ENCODE data around the gene LMTK2.
"Not testable (repeated sequence)": the region's sequence is repeated elsewhere in the genome, so short reads cannot be mapped to it uniquely, and the experiment has no call there.

Gene LMTK2

GRCh38 chr7:98107313-98107721 lies 655 bp downstream of the LMTK2 start:
- DNase-seq = peak; percentile 15

DNA sequence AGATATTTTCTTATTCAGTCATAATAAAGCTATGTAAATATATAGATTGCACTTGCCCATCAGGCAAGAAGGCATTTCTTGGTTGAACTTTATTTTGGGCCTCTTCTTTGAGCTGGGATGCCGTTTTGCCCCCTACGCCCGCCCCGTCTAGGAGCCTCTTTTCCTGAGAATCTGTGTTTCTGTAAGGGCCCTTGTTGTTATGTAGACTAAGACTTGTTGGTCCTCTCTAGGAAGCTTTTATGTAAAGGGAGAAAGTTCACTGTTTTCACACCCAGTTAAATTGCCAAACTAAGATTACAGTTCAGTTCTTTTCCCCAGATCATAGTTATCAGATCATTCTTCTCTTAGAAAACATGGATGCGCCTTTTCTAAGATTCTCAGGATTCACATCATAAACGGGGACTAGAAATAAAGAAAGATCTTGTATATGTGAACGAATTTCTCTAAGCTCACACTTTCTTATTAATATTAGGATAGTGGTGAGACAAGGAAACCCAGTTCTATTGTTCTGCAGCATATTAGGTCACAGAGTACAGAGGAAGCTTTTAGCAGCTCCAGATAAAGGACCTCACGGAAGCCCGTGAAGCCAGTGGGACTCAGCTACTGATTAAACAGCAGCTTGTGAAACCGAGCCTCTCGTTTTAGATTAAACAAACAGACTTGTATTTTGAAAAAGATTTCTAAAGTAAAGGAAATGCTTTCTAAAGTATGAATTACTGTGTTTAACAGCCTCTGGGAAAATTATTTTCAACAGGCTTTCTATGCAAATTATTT lies 3.8 kb downstream of the LMTK2 start:
- no peak for DNase-seq

- DNase-seq = no peak
Measured at GRCh38 chr7:98112077-98112476, 5.4 kb downstream of the LMTK2 start.

DNA sequence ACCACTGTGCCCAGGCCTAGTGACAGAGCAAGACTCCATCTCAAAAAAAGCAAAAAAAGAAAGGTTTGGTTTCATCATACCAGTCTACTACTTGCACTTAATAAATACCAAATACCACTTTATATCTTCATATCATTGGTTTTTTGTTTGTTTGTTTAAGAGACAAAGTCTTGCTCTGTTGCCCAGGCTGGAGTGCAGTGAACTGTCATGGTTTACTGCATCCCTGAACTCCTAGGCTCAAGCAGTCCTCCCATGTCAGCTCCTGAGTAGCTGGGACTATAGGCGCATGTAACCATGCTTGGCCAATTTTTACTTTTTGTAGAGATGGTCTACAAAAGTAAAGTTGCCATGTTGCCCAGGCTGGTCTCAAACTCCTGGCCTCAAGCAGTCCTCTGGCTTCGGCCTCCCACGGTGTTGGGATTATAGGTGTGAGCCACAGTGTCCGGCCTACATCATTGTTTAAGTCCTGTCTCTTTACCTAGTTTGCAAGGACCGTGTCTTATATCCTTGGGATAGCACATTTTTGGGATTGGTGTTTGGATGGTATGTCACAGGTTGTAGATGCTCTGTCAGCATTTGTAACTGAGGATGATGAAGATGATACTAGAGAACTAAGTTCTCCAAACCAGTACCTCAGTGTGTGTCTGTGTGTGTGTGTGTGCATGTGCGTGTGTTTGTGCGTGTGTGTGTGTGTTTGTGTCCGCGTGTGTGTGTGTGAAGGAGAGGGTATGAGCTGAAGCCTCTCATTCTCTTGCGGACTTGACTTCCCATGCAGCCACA lies 9.3 kb downstream of the LMTK2 start:
- DNase-seq = no peak

- no peak for DNase-seq
Measured at GRCh38 chr7:98116656-98117461, 10.2 kb downstream of the LMTK2 start.

- DNase-seq = no peak
Measured at GRCh38 chr7:98119256-98119918, 12.7 kb downstream of the LMTK2 start.

DNA sequence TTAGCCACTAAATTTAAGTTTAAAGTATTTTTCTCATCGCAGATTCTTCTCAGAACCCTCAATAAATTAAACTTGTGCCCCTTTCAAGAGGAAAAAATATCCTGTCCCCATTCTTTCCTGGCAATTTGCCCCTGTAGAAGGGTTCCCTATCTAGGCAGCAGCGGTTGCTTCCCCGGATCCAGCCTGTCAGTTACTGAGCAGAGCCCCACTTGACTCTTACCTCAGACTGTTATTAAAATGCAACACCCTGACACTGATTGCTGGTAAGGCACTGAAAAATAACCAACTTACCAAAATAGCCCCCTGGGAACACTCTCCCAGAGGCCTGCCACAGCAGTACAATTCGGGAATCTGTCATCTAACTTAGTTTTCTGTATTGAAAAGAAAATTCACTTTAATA lies 13.9 kb downstream of the LMTK2 start:
- no peak for DNase-seq

- DNase-seq = not testable (repeated sequence)
Measured at GRCh38 chr7:98121388-98121787, 14.7 kb downstream of the LMTK2 start.

DNA sequence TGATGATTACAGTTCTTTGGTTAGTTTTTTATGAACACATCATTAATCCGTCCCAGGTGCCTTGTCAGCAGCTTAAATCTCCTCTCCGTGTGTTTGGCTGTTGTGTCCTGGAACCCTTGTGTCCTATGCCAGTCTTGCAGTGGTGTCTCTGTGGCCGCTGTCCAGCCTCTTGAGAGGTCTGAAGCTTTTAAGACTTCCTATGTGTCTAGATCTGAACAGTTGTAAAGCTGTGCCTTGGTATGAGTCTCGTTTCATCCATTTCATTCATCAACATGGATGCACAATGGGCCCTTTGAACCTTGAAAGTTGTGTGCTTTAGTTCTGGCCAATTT lies 16.7 kb downstream of the LMTK2 start:
- DNase-seq = no peak

GRCh38 chr7:98125759-98126158 lies 19.1 kb downstream of the LMTK2 start:
- no peak for DNase-seq

- no peak for DNase-seq
Measured at GRCh38 chr7:98126311-98127142, 19.9 kb downstream of the LMTK2 start.

DNA sequence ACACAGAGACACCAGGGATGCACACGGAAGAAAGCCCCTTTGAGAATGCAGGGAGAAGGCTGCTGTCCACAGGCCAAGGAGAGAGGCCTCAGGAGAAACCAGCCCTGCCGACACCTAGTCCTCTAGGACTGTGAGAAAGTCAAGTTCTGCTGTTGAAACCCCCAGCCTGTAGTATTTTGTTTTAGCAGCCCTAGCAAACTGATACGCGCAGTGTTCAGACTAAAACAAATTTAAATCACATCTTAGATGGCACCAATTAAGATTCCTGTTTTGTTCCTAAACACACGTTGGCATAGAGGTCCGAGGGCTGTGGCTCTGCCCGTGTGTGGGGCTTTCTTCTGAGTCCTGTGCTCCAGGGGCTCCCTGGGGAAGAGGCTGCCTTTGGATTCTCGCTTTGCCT lies 21.7 kb downstream of the LMTK2 start:
- DNase-seq = no peak

DNA sequence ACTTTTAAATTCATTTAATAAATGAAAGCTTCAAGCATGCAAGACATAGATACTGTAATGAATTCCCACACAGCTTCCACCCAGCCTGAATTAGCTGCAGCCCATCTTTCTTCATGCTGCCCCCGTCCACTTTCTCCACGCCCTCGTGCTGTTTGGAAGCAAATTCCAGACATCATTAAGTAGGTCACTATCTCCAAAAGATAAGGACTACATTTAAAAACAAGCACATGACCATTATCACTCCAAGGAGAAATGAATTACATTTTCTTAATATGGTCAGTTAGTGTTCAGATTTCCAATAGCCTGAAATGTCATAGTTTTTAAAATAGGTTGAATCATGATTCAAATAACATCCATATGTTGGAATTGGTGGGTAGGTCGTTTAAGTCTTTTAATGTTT lies 24.3 kb downstream of the LMTK2 start:
- DNase-seq = no peak

GRCh38 chr7:98133181-98133580 lies 26.5 kb downstream of the LMTK2 start:
- no peak for DNase-seq

GRCh38 chr7:98133621-98134303 lies 27.1 kb downstream of the LMTK2 start:
- DNase-seq = no peak

DNA sequence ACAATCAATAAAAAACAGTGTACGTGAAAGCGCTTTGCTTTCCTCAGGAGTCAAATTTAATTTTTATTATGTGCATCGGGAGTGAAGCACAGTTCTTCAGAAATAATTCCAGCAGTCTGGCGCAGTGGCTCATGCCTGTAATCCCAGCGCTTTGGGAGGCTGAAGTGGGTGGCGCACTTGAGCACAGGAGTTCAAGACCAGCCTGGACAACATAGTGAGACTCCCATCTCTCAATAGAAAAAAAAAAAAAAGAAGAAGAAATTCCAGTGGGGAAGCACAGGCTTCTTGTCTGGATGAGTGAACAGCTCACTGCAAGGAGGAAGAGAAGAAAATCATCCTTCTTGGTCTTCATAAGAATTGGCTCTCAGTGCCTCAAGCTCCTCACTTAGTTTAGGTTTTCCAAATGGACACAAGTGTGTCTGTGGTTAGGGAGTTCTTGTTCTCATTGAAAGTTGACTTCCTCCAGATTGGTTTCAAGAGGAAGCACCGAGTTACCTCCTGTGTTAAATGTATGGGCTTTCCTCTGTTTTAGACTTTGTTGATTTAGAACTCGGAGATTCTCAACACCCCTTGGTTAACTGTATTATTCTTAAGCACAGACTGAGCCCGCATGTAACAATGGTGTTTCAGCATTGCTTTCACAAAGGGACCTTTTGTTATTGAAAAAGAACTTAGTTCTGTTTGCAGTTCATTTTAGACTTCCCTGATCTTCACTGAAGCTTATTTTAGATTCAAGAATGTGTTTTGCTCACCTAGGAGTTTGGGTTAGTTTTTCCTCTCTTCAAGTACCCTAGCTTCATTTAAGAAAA lies 28.0 kb downstream of the LMTK2 start:
- DNase-seq = no peak

DNA sequence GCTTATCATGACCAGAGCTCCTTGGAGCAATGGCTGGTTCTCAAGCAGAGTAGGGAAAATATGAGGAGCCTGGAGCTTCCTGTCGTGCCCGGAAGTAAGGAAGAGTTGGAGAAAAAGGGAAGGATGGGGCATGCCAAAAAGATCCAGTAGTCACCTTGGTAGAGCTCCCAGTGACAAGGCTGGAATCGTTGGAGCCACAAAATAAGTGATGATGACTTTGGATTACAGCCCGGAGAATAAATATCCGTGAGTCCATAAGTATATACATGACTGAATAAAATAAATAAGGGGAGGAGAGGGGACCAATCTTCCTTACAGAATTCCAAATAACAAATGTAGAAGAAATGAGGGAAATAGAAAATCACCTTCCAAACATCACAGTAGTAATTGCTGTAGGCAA lies 29.3 kb downstream of the LMTK2 start:
- DNase-seq = peak; percentile 50

- no peak for DNase-seq
Measured at GRCh38 chr7:98136423-98136822, 29.8 kb downstream of the LMTK2 start.

GRCh38 chr7:98137134-98137825 lies 30.6 kb downstream of the LMTK2 start:
- no peak for DNase-seq

- DNase-seq = no peak
Measured at GRCh38 chr7:98137826-98138151, 31.1 kb downstream of the LMTK2 start.
